ENCODE measurements around the gene UBAC2. TPM values are rescaled to one million over a fixed set of nuclear protein-coding genes. Genes with fewer than 3 reads are reported as not detected.

UBAC2 gene
- total and polyA plus RNA-seq, 2 of the 8 experiments (the other 6 are each of a cell fraction or from before 2014, with no cell fraction given) = 75.9 to 76.9 TPM

DNA sequence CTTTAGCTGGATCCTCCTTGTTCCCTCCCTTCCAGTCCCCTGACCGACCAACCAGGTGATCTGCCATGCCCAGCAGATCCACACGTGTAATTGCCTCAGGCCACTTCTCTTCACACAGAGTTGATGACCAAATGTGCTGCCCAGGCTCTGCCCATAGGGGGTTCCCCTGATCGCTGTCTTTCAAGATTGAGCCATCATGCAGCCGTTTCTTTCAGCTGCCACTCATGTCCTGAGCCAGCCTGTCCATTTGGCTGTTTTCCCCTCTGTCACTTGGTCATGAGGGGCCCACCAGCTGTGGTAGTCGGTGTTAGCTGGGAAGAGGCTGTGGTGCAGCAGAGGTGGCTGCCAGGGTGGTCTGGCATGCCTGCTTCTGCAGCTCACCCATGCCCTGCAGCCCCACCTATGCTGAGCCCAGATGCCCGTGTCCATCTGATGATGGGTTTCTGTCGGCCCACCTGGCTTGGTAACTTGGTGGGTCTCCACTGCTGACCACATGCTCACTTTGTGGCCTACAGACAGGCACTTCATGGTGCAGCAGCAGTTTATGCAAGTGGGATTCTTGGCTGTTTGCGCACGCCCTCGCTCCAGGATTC is 142.2 kb downstream of the UBAC2 start (continued):
- TF ChIP-seq, protein P1, sequence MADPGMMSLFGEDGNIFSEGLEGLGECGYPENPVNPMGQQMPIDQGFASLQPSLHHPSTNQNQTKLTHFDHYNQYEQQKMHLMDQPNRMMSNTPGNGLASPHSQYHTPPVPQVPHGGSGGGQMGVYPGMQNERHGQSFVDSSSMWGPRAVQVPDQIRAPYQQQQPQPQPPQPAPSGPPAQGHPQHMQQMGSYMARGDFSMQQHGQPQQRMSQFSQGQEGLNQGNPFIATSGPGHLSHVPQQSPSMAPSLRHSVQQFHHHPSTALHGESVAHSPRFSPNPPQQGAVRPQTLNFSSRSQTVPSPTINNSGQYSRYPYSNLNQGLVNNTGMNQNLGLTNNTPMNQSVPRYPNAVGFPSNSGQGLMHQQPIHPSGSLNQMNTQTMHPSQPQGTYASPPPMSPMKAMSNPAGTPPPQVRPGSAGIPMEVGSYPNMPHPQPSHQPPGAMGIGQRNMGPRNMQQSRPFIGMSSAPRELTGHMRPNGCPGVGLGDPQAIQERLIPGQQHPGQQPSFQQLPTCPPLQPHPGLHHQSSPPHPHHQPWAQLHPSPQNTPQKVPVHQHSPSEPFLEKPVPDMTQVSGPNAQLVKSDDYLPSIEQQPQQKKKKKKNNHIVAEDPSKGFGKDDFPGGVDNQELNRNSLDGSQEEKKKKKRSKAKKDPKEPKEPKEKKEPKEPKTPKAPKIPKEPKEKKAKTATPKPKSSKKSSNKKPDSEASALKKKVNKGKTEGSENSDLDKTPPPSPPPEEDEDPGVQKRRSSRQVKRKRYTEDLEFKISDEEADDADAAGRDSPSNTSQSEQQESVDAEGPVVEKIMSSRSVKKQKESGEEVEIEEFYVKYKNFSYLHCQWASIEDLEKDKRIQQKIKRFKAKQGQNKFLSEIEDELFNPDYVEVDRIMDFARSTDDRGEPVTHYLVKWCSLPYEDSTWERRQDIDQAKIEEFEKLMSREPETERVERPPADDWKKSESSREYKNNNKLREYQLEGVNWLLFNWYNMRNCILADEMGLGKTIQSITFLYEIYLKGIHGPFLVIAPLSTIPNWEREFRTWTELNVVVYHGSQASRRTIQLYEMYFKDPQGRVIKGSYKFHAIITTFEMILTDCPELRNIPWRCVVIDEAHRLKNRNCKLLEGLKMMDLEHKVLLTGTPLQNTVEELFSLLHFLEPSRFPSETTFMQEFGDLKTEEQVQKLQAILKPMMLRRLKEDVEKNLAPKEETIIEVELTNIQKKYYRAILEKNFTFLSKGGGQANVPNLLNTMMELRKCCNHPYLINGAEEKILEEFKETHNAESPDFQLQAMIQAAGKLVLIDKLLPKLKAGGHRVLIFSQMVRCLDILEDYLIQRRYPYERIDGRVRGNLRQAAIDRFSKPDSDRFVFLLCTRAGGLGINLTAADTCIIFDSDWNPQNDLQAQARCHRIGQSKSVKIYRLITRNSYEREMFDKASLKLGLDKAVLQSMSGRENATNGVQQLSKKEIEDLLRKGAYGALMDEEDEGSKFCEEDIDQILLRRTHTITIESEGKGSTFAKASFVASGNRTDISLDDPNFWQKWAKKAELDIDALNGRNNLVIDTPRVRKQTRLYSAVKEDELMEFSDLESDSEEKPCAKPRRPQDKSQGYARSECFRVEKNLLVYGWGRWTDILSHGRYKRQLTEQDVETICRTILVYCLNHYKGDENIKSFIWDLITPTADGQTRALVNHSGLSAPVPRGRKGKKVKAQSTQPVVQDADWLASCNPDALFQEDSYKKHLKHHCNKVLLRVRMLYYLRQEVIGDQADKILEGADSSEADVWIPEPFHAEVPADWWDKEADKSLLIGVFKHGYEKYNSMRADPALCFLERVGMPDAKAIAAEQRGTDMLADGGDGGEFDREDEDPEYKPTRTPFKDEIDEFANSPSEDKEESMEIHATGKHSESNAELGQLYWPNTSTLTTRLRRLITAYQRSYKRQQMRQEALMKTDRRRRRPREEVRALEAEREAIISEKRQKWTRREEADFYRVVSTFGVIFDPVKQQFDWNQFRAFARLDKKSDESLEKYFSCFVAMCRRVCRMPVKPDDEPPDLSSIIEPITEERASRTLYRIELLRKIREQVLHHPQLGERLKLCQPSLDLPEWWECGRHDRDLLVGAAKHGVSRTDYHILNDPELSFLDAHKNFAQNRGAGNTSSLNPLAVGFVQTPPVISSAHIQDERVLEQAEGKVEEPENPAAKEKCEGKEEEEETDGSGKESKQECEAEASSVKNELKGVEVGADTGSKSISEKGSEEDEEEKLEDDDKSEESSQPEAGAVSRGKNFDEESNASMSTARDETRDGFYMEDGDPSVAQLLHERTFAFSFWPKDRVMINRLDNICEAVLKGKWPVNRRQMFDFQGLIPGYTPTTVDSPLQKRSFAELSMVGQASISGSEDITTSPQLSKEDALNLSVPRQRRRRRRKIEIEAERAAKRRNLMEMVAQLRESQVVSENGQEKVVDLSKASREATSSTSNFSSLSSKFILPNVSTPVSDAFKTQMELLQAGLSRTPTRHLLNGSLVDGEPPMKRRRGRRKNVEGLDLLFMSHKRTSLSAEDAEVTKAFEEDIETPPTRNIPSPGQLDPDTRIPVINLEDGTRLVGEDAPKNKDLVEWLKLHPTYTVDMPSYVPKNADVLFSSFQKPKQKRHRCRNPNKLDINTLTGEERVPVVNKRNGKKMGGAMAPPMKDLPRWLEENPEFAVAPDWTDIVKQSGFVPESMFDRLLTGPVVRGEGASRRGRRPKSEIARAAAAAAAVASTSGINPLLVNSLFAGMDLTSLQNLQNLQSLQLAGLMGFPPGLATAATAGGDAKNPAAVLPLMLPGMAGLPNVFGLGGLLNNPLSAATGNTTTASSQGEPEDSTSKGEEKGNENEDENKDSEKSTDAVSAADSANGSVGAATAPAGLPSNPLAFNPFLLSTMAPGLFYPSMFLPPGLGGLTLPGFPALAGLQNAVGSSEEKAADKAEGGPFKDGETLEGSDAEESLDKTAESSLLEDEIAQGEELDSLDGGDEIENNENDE (IDR thresholded peaks at IDR 0.05; ENCODE audit: insufficient replicate concordance, low read length) = no peak
- no peak for TF ChIP-seq GABPA (IDR thresholded peaks at IDR 0.05; ENCODE audit: borderline replicate concordance, insufficient read depth, low read length)
- TF ChIP-seq ASH2L (IDR thresholded peaks at IDR 0.05; ENCODE audit: low read length) = no peak
- no peak for TF ChIP-seq EP300 (IDR thresholded peaks at IDR 0.05; ENCODE audit: borderline replicate concordance in 1 of 2, low read depth in 2 of 2, low read length in 2 of 2)
- no peak for TF ChIP-seq POU5F1 (IDR thresholded peaks at IDR 0.05; ENCODE audit: low read depth, low read length)
- TF ChIP-seq, protein P2, sequence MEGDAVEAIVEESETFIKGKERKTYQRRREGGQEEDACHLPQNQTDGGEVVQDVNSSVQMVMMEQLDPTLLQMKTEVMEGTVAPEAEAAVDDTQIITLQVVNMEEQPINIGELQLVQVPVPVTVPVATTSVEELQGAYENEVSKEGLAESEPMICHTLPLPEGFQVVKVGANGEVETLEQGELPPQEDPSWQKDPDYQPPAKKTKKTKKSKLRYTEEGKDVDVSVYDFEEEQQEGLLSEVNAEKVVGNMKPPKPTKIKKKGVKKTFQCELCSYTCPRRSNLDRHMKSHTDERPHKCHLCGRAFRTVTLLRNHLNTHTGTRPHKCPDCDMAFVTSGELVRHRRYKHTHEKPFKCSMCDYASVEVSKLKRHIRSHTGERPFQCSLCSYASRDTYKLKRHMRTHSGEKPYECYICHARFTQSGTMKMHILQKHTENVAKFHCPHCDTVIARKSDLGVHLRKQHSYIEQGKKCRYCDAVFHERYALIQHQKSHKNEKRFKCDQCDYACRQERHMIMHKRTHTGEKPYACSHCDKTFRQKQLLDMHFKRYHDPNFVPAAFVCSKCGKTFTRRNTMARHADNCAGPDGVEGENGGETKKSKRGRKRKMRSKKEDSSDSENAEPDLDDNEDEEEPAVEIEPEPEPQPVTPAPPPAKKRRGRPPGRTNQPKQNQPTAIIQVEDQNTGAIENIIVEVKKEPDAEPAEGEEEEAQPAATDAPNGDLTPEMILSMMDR (IDR thresholded peaks at IDR 0.05; ENCODE audit: control extremely low read depth in 1 of 3, insufficient read depth in 1 of 3, low read depth in 1 of 3, low read length in 3 of 3) = no peak
- TF ChIP-seq SP2 (IDR thresholded peaks at IDR 0.05; ENCODE audit: low read length) = no peak
- TF ChIP-seq PHF8 (conservative IDR thresholded peaks at IDR 0.05; ENCODE audit: low read depth, low read length) = no peak
